SU-DHL-6 (cell line): ENCODE data around the gene MYO5C.

Experiments
- H2AFZ ChIP-seq: fragments of 200-600 bp; sonication (generic); 2 replicates; pipeline ENCODE4 v1.6.1; 2014; ENCODE audit warnings: low read depth, mild to moderate bottlenecking, moderate library complexity, mixed read lengths, antibody characterized with exemption, low read length; ENCODE audit not compliant: severe bottlenecking
- H3F3A ChIP-seq: fragments of 200-600 bp; shearing (Covaris generic); 2 replicates; pipeline ENCODE4 v1.6.0; 2016; ENCODE audit warnings: antibody characterized with exemption, mild to moderate bottlenecking; ENCODE audit not compliant: insufficient read depth
- H3K27ac ChIP-seq: fragments of 200-600 bp; sonication (generic); 2 replicates; pipeline ENCODE4 v1.5.1; 2016; ENCODE audit warnings: low read depth, mild to moderate bottlenecking, low read length, moderate library complexity, mixed read lengths
- H3K27me3 ChIP-seq: fragments of 200-600 bp; sonication (generic), shearing (Covaris generic); 2 replicates; pipeline ENCODE4 v1.6.0; 2014; ENCODE audit warnings: mild to moderate bottlenecking, low read length
- H3K36me3 ChIP-seq: fragments of 200-600 bp; sonication (generic); 2 replicates; pipeline ENCODE4 v1.6.1; 2014; ENCODE audit warnings: mild to moderate bottlenecking, low read length, mixed read lengths
- H3K4me2 ChIP-seq: fragments of 300-600, 200-600 bp; shearing (Covaris generic), sonication (generic); 2 replicates; pipeline ENCODE4 v1.6.0; 2014; ENCODE audit warnings: low read length, low read depth, mild to moderate bottlenecking; ENCODE audit not compliant: poor library complexity, severe bottlenecking
- H3K4me3 ChIP-seq: fragments of 200-600 bp; sonication (generic); 2 replicates; pipeline ENCODE4 v1.5.1; 2014; ENCODE audit warnings: antibody characterized with exemption, low read length, mild to moderate bottlenecking, mixed read lengths; ENCODE audit not compliant: insufficient read depth, poor library complexity, severe bottlenecking
- H3K79me2 ChIP-seq: fragments of 200-600 bp; sonication (generic); 2 replicates; pipeline ENCODE4 v1.6.1; 2014; ENCODE audit warnings: mild to moderate bottlenecking, low read length, moderate library complexity; ENCODE audit not compliant: insufficient read depth
- H3K9ac ChIP-seq: fragments of 200-600 bp; sonication (generic); 2 replicates; pipeline ENCODE4 v1.7.0; 2014; ENCODE audit warnings: mild to moderate bottlenecking, low read length
- H3K9me2 ChIP-seq: fragments of 200-600 bp; sonication (generic); replicated peaks from 2 replicates; pipeline ENCODE4 v1.6.1; 2014; ENCODE audit warnings: low read length; ENCODE audit not compliant: insufficient read depth
- H3K9me3 ChIP-seq: fragments of 200-600 bp; sonication (generic); 2 replicates; pipeline ENCODE4 v1.6.1; 2014; ENCODE audit warnings: low read length, mixed read lengths; ENCODE audit not compliant: insufficient read depth
- H4K20me1 ChIP-seq: fragments of 200-600 bp; sonication (generic); 2 replicates; pipeline ENCODE4 v1.6.1; 2014; ENCODE audit warnings: low read depth, mild to moderate bottlenecking, antibody characterized with exemption, low read length, moderate library complexity, mixed read lengths
- EZH2phosphoT487 ChIP-seq: fragments of 200-600 bp; sonication (generic), shearing (Covaris generic); conservative IDR thresholded peaks from 2 replicates; pipeline ENCODE4 v1.6.1; 2018; ENCODE audit warnings: mild to moderate bottlenecking, antibody characterized with exemption, low read length, moderate library complexity, mixed read lengths
- TF ChIP-seq, protein P1 (sequence below): fragments of 200-600 bp; sonication (generic); IDR thresholded peaks from one replicate; pipeline ENCODE4 v1.5.1; 2017; ENCODE audit warnings: antibody characterized with exemption, mild to moderate bottlenecking, low read length, moderate library complexity; ENCODE audit not compliant: insufficient read depth, poor library complexity, severe bottlenecking

MYO5C gene

DNA sequence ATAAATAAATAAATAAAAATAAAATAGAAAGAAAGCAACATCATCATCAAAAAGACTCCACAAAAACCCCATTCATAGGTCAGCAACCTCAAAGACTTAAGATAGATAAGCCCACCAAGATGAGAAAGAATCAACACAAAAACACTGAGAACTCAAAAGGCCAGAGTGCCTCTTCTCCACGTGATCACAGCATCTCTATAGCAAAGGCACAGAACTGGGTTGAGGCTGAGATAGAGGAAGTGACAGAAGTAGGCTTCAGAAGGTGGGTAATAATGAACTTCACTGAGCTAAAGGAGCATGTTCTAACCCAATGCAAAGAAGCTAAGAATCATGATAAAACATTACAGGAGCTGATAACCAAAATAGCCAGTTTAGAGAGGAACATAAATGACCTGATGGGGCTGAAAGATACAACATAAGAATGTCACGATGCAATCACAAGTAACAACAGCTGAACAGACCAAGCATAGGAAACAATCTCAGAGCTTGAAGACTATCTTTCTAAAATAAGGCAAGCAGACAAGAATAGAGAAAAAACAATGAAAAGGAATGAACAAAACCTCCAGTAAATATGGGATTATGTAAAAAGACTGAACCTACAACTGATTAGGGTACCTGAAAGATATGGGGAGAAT lies 130.9 kb downstream of the MYO5C start:
- Histone ChIP-seq H3K79me2 (peaks cover 59% of the 10 kb centered on the region), H3K9me2 (no peaks in the 10 kb centered on the region)

GRCh38 chr15:52163321-52164190 lies 132.0 kb downstream of the MYO5C start:
- Histone ChIP-seq H4K20me1 (0 out of 2 replicates have a peak, but pooled peaks cover 3% of the 10 kb centered on the region), H3K9ac (no peak overlapping the region), H3K4me3 (no peak overlapping the region), H3F3A (peaks cover 6% of the 10 kb centered on the region; the same call in 1 of the 2 replicates), H3K4me2 (no peak overlapping the region), H3K27me3 (no peaks in the 10 kb centered on the region), H3K79me2 (peaks cover 52% of the 10 kb centered on the region), H3K27ac (no peak overlapping the region), H3K9me2 (no peaks in the 10 kb centered on the region), H3K36me3 (no peaks in the 10 kb centered on the region), H2AFZ (no peak overlapping the region), H3K9me3 (no peaks in the 10 kb centered on the region)
- TF ChIP-seq, protein P1, sequence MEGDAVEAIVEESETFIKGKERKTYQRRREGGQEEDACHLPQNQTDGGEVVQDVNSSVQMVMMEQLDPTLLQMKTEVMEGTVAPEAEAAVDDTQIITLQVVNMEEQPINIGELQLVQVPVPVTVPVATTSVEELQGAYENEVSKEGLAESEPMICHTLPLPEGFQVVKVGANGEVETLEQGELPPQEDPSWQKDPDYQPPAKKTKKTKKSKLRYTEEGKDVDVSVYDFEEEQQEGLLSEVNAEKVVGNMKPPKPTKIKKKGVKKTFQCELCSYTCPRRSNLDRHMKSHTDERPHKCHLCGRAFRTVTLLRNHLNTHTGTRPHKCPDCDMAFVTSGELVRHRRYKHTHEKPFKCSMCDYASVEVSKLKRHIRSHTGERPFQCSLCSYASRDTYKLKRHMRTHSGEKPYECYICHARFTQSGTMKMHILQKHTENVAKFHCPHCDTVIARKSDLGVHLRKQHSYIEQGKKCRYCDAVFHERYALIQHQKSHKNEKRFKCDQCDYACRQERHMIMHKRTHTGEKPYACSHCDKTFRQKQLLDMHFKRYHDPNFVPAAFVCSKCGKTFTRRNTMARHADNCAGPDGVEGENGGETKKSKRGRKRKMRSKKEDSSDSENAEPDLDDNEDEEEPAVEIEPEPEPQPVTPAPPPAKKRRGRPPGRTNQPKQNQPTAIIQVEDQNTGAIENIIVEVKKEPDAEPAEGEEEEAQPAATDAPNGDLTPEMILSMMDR, result peak; percentile 37
- no peak for TF ChIP-seq EZH2phosphoT487

More for the DNA sequence above, 130.9 kb downstream of the MYO5C start:
- no peak overlapping the region for H2AFZ ChIP-seq
- TF ChIP-seq EZH2phosphoT487, result no peak
- TF ChIP-seq, protein P1, result no peak
- no peaks in the 10 kb centered on the region for H3K36me3 ChIP-seq
- H3K9ac ChIP-seq, result 0 out of 2 replicates have a peak overlapping the region, but pooled peaks have one; percentile 12
- no peaks in the 10 kb centered on the region for H3K9me3 ChIP-seq
- no peak overlapping the region for H3K4me3 ChIP-seq
- peaks cover 6% of the 10 kb centered on the region; the same call in 1 of the 2 replicates for H3F3A ChIP-seq
- H4K20me1 ChIP-seq, result 0 out of 2 replicates have a peak, but pooled peaks cover 3% of the 10 kb centered on the region
- peak overlapping the region; percentile 11 for H3K4me2 ChIP-seq
- H3K27me3 ChIP-seq, result no peaks in the 10 kb centered on the region
- H3K27ac ChIP-seq, result peak overlapping the region; percentile 11

DNA sequence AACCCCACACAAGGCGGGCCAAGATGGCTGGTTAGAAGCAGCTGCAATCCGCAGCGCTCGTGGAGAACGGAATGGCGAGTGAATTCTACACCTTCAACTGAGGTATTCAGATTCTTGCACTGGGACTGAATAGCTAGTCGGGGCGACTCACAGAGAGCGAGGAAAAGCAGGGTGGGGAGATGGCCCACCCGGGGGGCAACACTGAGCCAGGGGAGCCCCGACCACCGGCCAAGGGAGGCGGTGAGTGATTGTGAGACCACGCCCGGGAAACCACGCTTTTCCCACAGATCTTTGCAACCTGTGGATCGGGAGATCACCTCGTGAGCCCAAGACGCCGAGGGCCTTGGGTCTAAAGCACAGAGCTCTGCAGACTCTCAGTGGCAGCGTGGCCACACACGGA lies 132.7 kb downstream of the MYO5C start:
- H3K4me2 ChIP-seq, result no peak overlapping the region
- peaks cover 45% of the 10 kb centered on the region for H3K79me2 ChIP-seq

More for the DNA sequence above, 132.7 kb downstream of the MYO5C start:
- H3K9ac ChIP-seq, result no peak overlapping the region
- H3K27ac ChIP-seq, result no peak overlapping the region
- 0 out of 2 replicates have a peak, but pooled peaks cover 3% of the 10 kb centered on the region for H4K20me1 ChIP-seq
- H3K27me3 ChIP-seq, result no peaks in the 10 kb centered on the region
- no peak overlapping the region for H3K4me3 ChIP-seq
- peaks cover 6% of the 10 kb centered on the region; the same call in 1 of the 2 replicates for H3F3A ChIP-seq
- no peaks in the 10 kb centered on the region for H3K36me3 ChIP-seq
- no peaks in the 10 kb centered on the region for H3K9me3 ChIP-seq
- no peak overlapping the region for H2AFZ ChIP-seq
- TF ChIP-seq, protein P1, result no peak
- no peak for TF ChIP-seq EZH2phosphoT487
- H3K9me2 ChIP-seq, result no peaks in the 10 kb centered on the region
